NCI-H2029 treated with DMSO at 0.1 percent for 48 hours (cell line): ENCODE data around the gene ALOX5.
"Not testable (repeated sequence)": the region's sequence is repeated elsewhere in the genome, so short reads cannot be mapped to it uniquely, and the experiment has no call there.

ENCODE experiments used
- DNase-seq: peaks from one replicate; lab custom pipeline; 2025; lab: John Stamatoyannopoulos, UW

ALOX5 gene

DNA sequence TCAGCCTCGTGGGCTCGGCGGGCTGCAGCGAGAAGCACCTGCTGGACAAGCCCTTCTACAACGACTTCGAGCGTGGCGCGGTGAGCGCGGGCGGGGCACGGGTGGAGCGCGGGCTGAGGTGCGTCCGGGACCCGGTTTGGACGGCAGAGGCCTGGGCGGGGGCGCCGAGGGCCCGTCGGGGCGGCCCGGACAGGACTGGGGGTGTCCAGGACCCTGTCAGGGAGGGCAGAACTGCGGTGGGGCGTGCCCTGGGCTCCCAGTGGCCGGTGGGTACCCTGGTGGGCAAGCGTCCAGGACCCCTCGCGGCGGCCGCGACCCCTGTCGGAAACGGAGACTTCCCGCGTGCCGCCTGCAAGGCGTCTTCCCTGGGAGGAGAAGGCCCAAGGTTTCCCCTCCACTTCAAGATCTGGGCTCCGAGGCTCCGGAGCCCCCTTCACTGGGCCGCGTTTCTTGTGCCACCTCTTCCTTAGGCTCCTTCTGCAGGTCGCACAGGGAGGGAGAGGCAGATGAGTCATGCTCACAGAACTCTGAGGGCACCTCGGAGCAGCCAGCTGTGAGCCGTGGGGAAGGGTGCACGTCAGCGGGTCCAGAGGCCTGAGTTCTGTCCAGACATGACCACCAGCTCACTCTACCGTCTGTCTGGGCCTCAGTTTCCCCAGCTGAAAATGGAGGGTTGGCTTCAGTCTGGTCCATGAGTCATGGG, 485 bp downstream of the ALOX5 start:
- no peak for DNase-seq

DNA sequence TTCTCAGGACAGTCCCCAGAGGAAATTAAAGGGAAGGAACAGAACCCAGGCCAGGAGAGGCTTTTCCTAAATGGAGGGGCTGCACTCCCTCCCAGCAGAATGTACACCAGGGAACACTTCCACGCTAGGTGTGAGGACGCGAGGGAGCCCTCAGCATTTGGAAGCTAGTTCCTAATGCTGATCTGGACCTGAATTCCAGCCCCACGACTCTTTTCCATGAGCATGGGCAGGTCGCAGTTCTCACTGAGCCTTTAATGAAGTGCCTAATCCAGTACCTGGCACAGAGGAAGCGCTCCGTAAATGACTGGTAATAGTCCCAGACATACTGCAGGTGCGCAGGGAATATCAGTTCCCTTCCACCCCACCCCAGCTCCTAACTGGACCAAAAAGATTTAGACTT, 1.1 kb downstream of the ALOX5 start:
- DNase-seq = no peak

DNA sequence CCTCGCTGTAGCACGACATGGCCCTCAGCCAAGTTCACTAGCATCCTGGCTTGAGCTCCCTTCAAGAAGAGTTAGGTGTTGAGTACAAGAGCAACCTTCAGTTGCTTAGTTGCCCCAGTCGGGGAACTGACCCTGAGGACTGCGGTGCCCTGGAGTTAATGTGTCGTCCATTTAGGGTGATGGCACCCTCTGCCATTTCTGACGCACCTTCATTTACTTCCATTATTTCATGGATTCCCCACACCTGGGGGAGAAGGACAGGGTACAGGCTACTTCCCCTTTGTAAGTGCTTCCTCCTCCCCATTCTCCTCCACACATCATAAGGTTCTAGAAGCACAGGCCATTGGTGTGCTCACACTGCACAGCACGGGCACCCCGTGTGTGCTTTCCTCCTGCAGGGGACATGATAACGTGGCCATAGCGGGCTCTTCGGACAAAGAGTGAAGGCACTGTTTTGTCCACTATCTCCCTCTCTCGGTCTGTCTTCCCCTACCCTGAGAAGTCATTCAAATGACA, 1.8 kb downstream of the ALOX5 start:
- no peak for DNase-seq

DNA sequence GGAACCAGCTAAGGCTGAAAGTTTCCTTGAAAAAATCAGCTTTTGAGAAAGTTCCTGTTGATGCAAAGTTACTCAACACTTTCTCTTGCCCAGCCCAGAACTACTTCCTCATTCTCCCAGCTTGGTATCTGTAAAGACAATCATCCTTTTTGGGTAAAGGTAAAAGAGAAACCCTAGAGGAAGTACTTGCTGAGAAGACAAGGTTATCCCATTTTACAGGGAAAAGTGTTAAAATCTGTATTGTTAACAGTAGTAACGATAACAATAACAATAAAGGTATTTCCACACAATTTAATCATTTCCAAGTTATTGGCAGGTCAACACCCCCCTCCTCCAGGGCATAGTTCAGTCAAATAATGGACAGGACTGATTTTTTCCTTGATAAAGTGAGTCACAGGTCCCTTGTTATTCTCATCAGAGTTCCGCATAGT, 2.4 kb downstream of the ALOX5 start:
- no peak for DNase-seq

DNA sequence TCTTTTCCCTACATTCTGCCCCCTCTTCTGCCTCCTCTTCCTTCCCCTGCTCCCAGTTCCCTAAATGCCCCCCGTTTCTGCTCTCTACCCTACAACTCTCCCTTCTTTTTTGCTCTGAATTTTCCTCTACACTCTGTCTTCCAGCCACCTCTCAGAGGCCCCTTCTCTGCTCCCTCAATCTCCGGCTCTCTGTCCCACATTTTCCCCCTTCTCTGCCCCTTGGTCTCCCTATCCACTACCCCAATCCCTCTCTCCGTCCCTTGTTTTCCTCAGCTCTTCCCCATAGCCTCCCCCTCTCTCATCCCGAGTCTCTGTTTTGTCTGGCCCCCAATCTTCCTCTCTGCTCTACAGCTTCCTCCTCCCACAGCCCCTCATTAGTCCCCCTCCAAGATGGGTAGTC, 3.3 kb downstream of the ALOX5 start:
- DNase-seq = no peak

DNA sequence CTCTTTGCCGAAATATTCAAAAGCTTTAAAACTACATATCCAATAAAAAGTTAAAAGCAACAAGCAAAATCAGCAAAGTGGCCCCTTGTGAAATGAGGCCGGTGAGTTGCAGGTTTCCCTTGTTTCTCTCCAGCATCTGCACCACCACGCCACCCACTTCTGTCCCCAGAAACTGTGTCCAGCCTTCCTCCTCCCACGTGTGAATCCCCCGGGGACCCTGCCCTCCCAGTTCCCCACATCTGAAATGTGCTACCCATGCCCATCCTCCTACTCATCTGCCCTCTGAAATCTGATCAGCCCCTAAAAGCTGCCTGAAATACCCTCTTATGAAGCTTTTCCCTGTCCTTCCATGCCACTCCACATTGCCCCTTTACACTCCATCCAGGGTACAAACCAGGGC, 3.8 kb downstream of the ALOX5 start:
- DNase-seq = no peak

DNA sequence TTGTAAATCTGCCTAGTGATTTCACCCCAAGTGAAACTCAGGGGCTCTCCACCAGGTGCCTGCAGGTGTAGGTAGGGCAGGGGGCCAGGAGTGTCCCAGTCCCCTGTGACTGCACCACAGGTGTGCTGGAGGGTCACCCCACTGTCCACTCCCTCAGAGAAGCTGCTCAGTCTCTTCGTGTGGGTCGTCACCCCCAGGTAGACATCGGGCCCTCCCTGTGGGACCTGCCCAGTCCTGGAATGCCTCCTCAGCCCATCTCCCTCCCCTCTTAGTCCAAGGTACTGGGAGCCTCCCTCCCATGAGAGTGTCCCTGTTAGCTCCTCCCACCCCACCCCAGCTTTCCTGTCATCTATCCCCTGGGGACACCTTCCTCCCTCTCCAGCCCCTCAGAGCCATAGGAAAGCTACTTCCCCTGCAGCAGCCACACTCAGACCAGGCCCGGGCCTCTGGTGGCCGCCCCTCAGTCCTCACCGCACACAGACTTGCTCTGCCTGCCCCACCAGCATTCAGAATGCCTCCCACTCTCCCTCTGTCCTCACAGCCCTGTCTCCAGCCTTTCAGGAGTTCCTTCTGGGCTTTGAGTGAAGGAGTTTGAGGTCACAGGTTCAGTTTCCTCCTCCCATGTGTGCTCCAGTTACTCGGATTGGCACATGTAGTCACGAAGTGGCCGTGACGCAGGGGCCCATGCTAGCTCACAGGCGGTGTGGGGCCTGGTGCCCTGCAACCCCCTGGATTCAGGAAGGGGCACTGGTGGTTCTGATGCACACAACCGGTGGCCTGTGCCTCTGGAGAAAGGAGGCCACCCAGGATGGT, 5.1 kb downstream of the ALOX5 start:
- no peak for DNase-seq

DNA sequence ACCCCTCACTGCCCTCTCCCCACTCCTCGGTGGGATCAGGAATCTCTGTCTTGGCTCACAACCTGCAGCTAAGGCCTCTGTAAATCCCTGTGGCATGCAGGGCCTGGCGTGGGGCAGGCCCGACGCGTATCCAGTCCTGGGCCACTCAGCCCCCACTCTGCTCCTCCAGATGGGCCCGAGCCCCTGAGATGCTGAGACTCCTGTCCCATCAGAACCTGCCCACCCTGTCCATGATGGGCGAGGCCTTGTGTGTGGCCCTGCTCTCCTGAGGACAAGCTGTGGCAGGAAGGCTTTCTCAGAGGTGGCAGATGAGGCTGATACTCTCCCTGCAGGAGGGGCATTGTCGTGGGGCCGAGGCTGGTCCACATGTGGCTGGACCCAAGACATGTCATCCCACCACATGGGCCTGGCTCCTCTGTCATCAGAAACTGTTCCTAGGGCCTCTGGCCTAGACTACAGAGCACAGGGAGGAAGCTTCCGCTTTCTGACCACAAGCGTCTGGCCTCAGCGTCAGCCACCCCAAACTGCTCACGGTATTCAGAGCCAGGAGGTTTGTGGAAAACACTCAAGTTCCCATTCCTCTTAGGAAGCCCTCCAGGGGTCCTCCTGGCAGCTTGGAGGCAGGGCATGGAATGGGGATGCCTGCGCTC, 6.0 kb downstream of the ALOX5 start:
- no peak for DNase-seq

DNA sequence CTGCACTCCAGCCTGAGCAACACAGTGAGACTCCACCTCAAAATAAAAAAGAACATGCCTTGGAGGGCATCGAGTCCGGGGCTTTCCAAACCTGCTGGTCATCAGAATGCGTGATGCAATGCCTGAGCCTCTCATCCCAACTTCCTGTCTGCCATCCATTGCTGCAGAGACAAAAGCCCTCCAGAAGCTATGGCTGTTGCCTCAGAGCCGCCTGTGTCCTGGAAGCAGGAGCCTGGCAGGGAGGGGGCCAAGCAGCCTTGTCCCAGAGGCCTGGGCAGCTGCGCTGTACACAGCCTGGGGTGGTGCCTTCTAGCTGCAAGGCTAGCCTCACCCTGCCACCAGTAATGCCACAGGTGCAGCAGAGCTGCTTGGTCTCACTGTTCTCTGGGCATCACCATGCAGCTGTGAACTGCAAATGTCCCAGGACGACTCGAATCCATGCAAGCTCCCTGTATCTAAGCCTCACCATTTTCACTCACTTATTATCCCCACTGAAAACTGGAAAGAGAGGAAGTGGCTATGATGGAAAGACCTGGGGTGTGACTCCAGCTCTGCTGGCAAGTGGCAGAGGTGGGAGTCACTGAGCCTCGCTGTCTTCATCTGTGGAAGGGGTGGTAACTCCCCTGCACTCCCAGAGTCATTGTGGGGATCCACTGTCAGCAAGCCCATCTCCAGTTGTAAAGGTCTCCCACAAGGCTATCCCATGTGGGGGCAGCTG, 7.0 kb downstream of the ALOX5 start:
- DNase-seq = no peak

DNA sequence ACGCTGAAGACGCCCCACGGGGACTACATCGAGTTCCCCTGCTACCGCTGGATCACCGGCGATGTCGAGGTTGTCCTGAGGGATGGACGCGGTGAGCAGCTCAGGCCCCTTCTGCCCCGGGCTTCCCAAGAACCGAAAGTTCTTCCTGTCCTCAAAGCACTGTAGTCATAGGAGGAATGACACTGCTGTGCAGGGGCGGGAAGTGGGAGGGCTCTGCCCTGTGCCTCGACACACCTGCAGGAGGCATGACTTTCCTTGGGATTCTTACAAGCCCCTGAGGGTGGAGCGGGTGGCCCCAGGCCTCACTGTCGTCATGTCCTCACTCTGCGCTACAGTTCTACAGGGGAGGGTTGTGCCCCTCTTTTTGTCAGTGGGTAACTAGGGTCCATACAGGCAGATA, 8.6 kb downstream of the ALOX5 start:
- no peak for DNase-seq

DNA sequence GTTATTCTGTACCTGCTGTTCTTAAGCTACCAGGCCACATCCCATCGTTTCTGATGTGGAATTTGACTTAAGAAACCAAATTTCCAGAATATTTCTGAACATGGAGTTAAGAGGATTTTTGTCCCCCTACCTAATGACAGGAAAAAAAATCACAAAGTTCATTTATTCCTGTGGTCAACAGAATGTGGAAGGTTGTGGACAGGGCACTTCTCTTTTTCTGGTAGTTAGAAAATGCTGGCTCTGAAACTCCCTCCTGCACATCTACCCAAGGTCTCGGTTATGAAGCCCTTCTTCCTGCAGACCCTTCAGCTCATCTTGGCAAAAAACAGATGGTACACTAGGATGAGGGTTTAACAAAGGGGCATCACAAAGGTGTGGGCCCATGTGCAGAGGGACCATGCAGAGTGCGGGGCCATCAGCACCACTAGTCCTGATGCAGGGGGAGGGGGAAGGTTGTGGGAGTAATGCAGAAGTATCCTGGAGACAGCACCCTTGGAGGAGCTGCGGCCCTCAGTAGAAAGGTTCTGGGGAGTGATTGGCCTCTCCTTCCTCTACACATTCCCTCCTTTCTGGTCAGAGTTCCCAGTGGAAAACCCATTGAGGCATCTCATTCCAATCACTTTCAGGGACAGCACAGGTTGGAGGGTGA, 9.8 kb downstream of the ALOX5 start:
- no peak for DNase-seq

DNA sequence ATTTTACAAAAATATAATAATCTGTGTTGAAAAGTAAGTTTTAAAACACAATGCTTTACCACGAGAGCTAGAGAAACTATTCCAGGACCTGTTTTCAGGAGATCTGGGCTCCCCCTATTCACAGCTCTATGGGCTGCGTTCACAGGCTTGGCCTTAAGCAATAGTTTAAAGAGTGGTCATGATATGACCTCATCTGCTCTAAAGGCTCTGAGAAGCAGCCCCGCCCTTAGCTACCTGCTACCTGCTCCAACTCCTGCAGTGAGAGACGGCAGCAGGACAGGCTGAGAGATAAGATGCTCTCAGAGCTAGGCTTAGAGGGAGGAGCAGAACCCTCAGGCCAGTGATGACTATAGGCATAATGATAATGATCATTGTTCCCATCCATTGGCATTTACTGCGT, 12.6 kb downstream of the ALOX5 start:
- no peak for DNase-seq

DNA sequence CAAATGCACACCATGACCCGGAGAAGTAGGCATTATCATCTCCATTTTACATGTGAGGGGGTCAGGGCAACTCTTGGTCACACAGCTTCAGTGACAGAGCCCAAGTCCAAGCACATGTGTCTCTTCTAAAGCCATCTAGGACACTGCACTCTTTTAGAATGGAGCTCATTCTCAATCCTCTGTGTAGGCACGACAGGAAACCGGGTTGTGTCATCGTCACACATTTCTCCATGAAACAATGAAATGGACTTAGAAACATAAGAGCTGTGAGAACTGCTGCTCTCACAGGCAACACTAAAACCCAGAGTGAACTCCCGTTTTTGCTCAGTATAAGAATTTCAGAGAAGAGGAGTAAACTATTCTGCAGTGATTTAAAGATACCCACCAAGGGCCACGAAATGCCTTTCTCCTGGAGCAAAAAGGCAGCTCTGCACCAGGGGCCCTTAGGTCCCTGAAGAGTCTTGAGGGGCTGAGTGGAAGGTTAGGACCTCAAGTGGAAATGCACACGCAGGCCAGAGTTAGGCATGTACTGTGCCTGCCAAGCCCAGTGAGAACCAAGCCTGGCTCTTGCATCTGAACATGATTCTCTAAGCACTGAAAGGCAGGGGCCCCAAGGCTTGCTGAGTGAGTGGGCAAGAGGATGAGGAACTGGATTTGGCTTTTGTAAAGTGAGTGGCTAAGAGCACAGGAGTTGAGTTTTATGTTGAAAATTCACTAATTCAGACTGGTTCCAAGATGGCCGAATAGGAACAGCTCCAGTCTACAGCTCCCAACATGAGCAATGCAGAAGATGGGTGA, 13.3 kb downstream of the ALOX5 start:
- no peak for DNase-seq

DNA sequence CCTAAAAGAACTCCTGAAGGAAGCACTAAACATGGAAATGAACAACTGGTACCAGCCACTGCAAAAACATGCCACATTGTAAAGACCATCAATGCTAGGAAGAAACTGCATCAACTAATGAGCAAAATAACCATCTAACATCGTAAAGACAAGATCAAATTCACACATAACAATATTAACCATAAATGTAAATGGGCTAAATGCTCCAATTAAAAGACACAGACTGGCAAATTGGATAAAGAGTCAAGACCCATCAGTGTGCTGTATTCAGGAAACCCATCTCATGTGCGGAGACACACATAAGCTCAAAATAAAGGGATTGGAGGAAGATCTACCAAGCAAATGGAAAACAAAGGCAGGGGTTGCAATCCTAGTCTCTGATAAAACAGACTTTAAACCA, 15.7 kb downstream of the ALOX5 start:
- DNase-seq = not testable (repeated sequence)

DNA sequence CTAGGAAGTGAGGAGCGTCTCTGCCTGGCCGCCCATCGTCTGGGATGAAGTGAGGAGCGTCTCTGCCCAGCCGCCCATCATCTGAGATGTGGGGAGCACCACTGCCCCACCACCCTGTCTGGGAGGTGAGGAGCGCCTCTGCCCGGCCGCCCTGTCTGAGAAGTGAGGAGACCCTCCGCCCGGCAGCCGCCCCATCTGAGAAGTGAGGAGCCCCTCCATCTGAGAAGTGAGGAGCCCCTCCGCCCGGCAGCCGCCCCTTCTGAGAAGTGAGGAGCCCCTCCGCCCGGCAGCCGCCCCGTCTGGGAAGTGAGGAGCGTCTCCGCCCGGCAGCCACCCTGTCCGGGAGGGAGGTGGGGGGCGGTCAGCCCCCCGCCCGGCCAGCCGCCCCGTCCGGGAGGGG, 17.6 kb downstream of the ALOX5 start:
- not testable (repeated sequence) for DNase-seq

DNA sequence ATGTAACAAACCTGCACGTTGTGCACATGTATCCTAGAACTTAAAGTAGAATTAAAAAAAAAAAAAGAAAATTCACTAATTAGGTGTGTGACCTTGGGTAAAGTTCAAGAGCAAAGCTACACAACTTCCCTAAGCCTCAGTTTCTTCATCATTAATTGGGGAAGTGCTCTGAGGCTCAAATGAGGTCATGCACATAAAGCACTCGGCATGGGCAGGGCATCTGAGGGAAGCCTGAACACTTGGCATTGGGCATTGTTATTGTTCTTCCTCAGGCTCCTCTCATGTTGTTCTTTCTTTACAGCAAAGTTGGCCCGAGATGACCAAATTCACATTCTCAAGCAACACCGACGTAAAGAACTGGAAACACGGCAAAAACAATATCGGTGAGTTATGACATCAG, 21.5 kb downstream of the ALOX5 start:
- no peak for DNase-seq

DNA sequence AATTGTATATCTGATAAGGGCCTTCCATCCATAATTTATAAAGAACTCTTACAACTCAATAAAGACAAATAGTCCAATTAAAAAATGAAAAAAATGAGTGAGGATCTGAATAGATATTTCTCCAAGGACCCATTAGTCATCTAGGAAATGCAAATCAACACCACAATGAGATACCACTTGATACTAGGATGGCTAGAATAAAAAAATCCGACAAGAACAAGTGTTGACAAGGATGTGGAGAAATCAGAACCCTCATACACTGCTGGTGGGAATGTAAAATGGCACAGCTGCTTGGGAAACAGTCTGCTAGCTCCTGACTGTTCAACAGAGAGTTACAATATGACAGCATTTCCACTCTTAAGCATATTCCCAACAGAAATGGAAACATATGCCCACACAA, 24.6 kb downstream of the ALOX5 start:
- no peak for DNase-seq

DNA sequence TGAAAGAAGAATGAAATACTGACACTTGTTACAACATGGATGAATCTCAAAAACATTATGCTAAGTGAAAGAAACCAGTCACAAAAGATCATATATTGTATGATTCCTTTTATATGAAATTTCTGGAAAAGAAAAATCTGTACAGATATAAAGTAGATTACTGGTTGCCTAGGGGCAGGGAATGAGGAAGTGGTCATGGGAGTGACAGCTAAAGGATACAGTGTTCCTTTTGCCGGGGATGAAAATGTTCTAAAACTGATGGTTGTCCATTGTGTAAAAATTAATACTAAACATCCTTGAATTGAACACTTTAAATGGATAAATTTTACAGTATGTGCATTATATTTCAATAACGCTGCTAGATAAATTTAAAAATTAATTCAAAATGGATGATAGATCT, 25.1 kb downstream of the ALOX5 start:
- DNase-seq = no peak

DNA sequence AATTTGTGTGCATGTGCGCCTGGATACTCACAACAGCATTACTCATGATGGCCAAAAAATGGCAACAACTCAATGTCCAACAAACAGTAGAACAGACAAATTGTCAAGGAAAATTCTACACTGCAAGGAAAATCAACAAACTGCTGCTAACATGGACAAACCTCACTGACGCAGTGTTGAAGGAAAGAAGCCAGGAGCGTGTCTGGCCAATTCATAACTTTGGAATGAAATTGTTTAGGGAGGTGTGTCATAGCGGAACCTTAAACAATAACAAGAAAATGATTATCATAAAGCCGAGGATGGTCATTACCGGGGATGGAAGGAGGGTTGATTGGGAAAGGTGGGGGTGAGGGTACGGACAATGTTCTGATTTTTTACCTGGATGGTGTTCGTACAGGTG, 29.1 kb downstream of the ALOX5 start:
- no peak for DNase-seq

DNA sequence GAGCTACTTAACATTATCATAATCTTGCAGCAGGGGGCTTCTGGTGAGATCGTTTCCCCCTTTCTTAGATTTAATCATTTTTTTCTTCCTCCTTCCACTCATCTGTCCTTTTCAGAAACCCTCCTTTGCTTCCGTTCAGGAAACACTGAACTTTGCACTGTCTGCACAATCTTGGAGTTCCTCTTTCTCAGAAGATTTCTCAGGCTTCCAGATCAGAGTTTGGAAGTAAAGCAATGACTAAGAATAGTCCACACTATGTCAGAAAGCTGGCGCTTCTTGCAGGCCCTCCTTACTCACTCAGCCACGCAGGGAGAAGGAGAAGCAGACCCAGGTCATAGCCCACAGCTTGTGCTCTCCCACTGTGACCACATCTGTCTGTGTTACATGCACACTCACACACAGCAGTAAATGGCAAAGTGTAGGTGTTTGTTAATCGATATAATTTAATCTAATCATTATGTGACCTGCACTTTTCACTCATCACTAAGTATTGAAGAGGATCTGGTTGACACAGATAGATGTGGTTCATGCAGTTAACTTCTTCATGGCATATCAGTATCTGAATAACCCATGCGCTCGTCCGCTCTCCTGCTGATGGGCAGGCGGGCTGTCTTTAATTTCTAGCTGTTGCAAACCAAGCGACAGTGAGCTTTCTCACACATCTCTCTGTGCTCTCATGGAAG, 30.2 kb downstream of the ALOX5 start:
- no peak for DNase-seq
